Measurements from ENCODE around the gene TEX36. TPM values are rescaled to one million over a fixed set of nuclear protein-coding genes. Genes with fewer than 3 reads are reported as not detected.

TEX36 gene
- total and polyA plus RNA-seq, 3 donors from 2014 or later, result 14.9 to 41.5 (median 24.6) TPM

- no peaks in the 10 kb centered on the region for H3K4me1 ChIP-seq
- H3K27me3 ChIP-seq, result no peaks in the 10 kb centered on the region
- WGBS, 2 donors, result 87 to 92% methylated on average over 3 of the region's 3 CpGs
- intact Hi-C loops (cut with DNase I; ENCODE audit: low total_unique reads), result no loop called here
- H3K4me3 ChIP-seq, result no peak overlapping the region
- no peaks in the 10 kb centered on the region for H3K9me3 ChIP-seq
- no peak for DNase-seq
- no peak overlapping the region for H3K27ac ChIP-seq
- TF ChIP-seq POLR2A (IDR thresholded peaks at IDR 0.05), result no peak
- no peaks in the 10 kb centered on the region for H3K36me3 ChIP-seq (ENCODE audit: low read depth, missing control alignments)
These were observed 4.7 kb upstream of the TEX36 start for GRCh38 chr10:125687507-125688185.

- no peak overlapping the region for H3K4me3 ChIP-seq
- no peak for DNase-seq
- no peaks in the 10 kb centered on the region for H3K36me3 ChIP-seq (ENCODE audit: low read depth, missing control alignments)
- no peak for TF ChIP-seq POLR2A (IDR thresholded peaks at IDR 0.05)
- TF ChIP-seq CTCF (IDR thresholded peaks at IDR 0.05), result no peak
- WGBS, 2 donors, result 65 to 74% methylated on average over 4 to 5 of the region's 5 CpGs
- H3K27me3 ChIP-seq, result no peaks in the 10 kb centered on the region
- H3K9me3 ChIP-seq, result no peaks in the 10 kb centered on the region
- no peaks in the 10 kb centered on the region for H3K4me1 ChIP-seq
- intact Hi-C loops (cut with DNase I; ENCODE audit: low total_unique reads), result no loop called here
- no peak overlapping the region for H3K27ac ChIP-seq
These were observed 1.6 kb upstream of the TEX36 start for GRCh38 chr10:125684581-125684980.

GRCh38 chr10:125683821-125684220, 858 bp upstream of the TEX36 start:
- DNase-seq, result no peak
- WGBS, 2 donors, result 64 to 68% methylated on average over 7 of the region's 7 CpGs
- Histone ChIP-seq H3K36me3 (ENCODE audit: low read depth, missing control alignments) (no peaks in the 10 kb centered on the region), H3K27ac (no peak overlapping the region), H3K27me3 (no peaks in the 10 kb centered on the region), H3K4me1 (no peaks in the 10 kb centered on the region), H3K4me3 (no peak overlapping the region), H3K9me3 (no peaks in the 10 kb centered on the region)
- TF ChIP-seq CTCF (IDR thresholded peaks at IDR 0.05), result no peak
- no peak for TF ChIP-seq POLR2A (IDR thresholded peaks at IDR 0.05)
- intact Hi-C loops (cut with DNase I; ENCODE audit: low total_unique reads), result no loop called here

- intact Hi-C loops (cut with DNase I; ENCODE audit: low total_unique reads), result no loop called here
- H3K9me3 ChIP-seq, result no peaks in the 10 kb centered on the region
- no peaks in the 10 kb centered on the region for H3K36me3 ChIP-seq (ENCODE audit: low read depth, missing control alignments)
- H3K4me1 ChIP-seq, result no peaks in the 10 kb centered on the region
- WGBS, 2 donors, result 56 to 59% methylated on average over 10 to 11 of the region's 11 CpGs
- TF ChIP-seq CTCF (IDR thresholded peaks at IDR 0.05) (no peak), POLR2A (IDR thresholded peaks at IDR 0.05) (no peak)
- H3K4me3 ChIP-seq, result no peak overlapping the region
- no peak overlapping the region for H3K27ac ChIP-seq
- DNase-seq, result no peak
- no peaks in the 10 kb centered on the region for H3K27me3 ChIP-seq
These were observed 3.5 kb downstream of the TEX36 start for GRCh38 chr10:125679436-125679835.

- H3K27ac ChIP-seq, result no peak overlapping the region
- no peak for DNase-seq
These were observed 10.1 kb downstream of the TEX36 start for GRCh38 chr10:125672884-125673283.

More at GRCh38 chr10:125672884-125673283, 10.1 kb downstream of the TEX36 start:
- H3K4me1 ChIP-seq, result no peaks in the 10 kb centered on the region
- TF ChIP-seq POLR2A (IDR thresholded peaks at IDR 0.05) (no peak), CTCF (IDR thresholded peaks at IDR 0.05) (no peak)
- H3K27me3 ChIP-seq, result no peaks in the 10 kb centered on the region
- H3K4me3 ChIP-seq, result no peak overlapping the region
- no peaks in the 10 kb centered on the region for H3K9me3 ChIP-seq
- H3K36me3 ChIP-seq (ENCODE audit: low read depth, missing control alignments), result no peaks in the 10 kb centered on the region
- 81 to 85% methylated on average over 1 of the region's 1 CpG for WGBS, 2 donors
- intact Hi-C loops (cut with DNase I; ENCODE audit: low total_unique reads), result no loop called here

Measured in testis (tissue), 3 donors.